GM21360 (cell line): ENCODE results near the gene EIF5.

Source experiments
- ATAC-seq: cut with Tn5 transposase; IDR thresholded peaks from one replicate; pipeline ENCODE4 v1.9.1; 2021; ENCODE audit warnings: mild to moderate bottlenecking, moderate library complexity; ENCODE audit not compliant: unreplicated experiment

Gene EIF5

DNA sequence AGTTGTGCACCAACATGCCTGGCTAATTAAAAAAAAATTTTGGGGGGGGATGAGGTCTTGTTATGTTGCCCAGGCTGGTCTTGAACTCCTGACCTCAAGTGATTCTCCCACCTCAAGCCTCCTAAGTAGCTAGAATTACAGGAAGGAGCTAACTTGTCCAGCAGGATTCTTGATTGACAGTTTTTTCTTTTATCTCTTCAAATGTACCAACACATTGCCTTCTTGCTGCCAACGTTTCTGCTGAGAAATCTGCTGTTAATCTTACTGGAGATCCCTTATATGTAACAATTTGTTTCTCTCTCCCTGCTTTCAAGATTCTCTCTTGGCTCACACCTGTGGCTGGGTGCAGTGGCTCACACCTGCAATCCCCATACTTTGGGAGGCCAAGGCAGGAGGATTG is 28.7 kb downstream of the EIF5 start:
- ATAC-seq = no peak

DNA sequence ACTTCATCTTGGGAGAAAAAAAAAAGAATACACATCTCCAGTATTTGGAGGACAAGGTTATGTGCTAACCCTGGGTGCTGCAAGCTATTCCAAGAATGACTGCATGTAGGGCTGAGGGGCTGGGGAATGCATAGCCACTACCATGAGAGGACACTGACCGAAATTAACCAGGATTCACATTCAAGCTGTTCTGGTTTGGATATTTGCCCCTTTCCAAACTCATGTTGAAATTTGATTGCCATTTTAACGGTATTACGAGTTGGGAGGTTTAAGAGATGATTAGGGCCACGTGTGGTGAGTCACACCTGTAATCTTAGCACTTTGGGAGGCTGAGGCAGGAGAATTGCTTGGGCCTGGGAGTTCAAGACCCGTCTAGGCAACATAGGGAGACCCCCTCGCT is 32.7 kb downstream of the EIF5 start:
- no peak for ATAC-seq

DNA sequence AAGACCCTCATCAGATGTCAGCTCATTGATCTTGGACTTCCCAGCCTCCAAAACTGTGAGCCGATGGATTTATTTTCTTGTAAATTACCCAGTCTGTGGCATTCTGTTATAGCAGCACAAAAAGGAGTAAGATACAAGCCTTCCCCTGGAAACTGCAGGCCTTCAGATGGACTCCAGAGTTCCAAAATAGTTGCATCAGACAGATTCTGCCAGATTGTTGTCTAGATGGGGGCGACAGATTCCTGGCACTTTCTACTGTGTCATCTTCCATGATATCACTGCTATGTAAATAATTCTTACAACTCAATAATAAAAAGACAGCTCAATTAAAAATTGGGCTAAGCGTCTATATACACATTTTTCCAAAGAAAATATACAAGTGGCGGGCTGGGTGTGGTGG is 34.0 kb downstream of the EIF5 start:
- no peak for ATAC-seq

DNA sequence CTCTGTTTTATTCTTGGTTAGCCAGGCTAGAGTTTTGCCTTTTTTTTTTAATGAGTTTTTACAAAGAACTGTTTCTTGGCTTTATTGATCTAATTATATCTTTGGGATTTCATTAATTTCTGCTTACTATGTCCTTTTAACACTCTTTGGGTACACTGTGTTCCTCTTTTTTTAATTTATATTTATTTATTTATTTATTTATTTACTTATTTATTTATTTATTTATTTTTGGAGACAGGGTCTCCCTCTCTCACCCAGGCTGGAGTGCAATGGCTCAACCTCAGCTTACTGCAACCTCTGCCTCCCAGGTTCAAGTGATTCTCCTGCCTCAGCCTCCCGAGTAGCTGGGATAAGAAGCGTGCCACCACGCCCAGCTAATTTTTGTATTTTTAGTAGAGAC is 36.0 kb downstream of the EIF5 start:
- no peak for ATAC-seq

DNA sequence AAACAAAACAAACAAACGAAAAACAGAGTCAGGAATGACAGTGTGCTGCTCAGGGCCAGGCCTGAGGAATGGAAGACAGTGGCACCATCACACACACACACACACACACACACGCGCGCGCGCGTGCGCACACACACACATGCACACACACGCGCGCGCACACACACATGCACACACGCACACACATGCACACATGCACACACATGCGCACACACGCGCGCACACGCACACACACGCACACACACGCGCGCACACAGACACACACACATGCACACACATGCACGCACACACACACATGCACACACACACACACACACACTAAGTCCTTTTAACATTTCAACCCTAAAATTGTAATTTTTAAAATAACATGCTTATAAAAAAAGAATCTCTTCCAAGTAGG is 38.0 kb downstream of the EIF5 start:
- ATAC-seq = no peak

DNA sequence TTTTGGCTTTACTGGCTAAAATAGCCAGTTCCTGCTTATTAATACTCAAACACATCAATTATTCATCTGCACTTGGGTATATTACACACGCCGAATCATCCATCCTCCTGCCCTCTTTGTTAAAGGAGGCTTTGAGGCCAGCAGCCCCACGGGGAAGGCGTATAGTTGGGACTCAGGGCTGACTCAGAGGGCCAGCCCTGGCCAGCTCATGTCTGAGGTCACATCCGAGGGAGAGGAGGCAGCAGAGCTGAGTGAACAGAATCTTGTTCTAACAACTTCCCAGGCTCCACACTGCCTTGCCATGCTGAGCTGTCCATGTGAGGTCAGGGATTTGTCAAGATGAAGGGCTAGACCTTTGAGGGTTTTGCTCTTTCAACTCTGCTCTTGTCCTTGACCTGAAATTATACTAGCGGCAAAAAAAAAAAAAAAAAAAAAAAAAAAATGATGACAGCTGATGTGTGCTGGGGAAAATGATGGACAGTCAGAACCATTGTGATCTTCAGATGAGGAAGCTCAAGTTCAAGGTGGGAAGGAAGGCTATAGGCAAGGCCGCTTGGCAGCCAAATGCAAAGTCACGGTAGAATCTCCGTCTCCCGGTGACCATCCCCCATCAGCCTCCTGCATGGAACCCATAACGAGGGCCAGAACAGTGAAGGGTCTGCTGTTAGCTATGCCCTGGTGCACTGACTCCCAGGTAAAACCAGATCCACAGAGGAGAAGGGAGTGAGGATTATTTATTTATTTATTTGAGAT is 38.7 kb downstream of the EIF5 start:
- no peak for ATAC-seq

DNA sequence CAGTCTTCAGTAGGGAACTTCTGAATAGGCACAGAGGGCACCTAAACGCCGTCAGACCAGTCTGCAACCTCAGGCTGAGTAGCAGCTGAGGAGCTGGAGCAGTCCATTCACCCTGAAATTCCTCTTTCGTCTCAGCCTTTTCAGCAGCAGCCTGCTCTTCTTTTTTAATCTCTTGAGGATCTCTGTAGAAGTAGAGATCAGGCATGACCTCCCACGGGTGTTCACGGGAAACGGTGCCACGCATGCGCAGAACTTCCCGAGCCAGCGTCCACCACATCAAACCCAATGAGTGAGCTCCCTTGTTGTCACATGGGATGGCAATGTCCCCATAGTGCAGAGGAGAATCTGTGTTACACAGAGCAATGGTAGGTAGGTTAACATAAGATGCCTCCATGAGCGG is 40.1 kb downstream of the EIF5 start:
- ATAC-seq = no peak

DNA sequence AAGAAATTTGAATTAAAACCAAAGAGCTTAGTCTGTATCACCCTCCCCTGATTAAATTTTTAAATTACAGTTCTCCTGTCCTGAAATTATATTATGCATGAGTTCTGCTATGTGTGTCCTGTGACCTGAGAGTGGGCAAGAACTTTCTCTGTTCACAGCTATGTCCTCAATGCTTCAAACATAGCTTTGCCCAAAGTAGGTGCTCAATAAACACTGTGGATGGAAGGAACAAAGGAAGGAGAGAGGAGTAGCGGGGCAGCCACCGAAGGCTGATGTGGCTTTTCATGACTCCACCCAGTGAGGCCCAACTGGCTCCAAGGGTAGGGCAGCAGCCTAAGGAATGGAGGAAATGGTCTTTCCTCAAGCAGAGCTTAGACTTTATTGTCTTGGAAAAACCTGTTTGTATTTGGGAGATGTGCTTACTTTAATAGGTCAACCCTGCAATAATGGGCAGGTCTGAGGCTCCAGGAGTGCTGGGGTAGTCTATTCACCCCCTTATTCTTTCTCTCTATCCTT is 43.5 kb downstream of the EIF5 start:
- ATAC-seq = no peak

DNA sequence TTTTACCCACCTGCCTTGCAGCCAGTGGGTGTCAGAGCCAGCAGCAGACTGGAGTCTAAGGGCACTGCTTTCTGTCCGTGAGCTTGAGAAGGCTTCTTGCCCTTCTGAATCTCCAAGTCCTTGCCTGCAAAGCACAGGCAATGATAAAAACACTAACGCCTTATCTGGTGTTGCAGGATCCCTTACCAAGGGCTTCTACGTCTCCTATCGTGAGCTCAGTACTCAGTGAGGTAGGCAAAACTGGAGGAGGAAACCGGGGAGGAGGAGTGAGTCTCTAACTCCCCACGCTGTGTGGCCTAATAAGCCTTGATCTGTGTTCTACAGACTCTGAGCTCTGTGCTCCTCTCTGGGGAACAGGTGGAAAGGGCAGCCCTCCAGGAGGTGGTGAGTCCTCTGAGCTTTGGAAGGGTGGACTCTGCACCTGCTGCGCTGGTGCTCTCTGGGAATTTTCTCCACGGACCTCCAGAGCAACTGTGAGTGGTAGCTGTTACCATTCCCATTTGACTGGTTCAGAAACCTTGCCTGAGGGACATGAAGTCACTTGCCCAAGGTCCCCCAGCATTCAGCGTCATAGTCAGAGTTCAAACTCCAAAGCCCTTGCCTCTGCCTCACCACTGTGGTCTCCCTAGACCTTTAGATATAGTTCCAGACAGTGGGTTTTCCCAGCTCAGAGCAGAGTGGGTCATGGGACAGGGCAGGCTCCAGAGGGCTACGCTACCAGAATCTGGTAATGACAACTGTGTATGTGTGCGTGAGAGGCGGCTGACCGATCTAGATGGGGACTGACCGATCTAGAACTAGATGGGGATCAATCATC is 44.2 kb downstream of the EIF5 start:
- no peak for ATAC-seq

DNA sequence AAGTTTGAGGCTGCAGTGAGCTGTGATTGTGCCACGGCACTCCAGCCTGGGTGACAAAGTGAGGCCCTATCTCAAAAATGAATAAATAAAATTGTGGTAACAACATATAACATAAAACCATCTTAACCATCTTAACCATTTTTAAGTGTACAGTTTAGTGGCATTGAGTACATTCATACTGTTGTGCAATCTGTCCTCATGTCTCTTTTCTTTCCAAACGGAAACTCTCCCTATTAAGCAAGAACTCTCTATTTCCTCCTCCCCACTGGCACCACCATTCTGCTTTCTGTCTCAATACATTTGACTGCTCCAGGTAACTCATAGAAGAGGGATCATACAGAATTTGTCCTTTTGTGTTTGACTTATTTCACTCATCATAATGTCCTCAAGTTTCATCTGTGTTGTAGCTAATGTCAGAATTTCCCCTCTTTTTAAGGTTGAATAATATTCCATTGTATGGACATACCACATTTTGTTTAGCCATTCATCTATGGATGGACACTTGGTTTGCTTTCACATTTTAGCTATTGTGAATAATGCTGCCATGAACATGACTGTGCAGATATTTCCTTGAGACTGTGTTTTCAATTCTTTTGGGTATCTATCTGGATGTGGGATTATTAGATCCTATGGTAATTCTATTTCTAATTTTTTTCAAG is 46.8 kb downstream of the EIF5 start:
- no peak for ATAC-seq

DNA sequence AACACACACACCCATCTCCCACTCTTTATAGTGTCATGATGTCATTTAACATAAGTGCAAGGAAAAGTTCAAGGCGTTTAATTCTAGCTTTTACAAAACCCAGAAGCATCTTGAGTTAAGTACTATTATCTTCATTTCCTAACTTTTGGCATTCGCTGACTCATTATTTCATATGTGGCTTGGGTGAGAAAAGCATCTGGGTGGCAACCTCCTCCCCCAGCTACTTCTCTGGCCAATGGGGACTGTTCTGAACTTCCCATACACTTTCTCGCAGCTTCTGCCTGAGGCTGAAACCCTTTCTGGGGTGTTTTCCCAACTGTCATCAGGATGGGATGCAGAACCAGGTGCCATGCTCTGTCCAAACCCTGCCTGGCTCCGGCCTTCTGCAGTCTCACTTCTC is 48.3 kb downstream of the EIF5 start:
- ATAC-seq = no peak

DNA sequence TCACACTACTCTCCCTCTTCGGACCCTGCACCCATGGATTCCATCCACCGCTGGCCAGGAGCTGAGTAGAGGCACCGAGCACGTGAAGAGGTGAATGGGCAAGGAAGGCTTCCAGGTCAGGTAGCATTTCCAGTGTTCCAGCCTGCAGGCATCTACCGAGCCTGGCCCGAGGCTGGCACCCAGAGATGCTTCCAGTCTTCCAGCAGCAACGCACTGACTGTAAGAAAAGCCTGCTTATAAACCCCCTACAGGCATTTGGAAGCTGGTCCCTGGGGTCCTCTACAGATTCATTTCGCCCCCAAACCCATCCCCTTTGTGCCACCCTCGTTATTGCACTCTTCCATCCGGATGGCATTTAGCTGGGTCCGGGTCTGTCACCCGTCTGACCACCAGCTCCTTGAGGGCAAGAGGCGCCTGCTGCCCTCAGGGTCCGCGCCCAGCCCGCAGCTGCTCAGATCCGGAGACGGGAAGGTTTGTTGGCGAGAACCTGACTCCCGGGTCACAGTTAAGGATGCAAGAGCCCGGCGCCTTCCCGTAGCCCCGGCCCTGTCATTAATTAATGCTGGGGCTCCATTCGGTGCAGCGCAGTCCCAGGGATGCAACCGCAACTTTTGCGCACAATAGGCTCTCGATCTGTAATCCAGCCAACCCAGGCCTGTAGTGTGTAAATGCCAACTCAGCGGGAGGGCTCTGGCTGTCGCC is 50.6 kb downstream of the EIF5 start:
- ATAC-seq = no peak

DNA sequence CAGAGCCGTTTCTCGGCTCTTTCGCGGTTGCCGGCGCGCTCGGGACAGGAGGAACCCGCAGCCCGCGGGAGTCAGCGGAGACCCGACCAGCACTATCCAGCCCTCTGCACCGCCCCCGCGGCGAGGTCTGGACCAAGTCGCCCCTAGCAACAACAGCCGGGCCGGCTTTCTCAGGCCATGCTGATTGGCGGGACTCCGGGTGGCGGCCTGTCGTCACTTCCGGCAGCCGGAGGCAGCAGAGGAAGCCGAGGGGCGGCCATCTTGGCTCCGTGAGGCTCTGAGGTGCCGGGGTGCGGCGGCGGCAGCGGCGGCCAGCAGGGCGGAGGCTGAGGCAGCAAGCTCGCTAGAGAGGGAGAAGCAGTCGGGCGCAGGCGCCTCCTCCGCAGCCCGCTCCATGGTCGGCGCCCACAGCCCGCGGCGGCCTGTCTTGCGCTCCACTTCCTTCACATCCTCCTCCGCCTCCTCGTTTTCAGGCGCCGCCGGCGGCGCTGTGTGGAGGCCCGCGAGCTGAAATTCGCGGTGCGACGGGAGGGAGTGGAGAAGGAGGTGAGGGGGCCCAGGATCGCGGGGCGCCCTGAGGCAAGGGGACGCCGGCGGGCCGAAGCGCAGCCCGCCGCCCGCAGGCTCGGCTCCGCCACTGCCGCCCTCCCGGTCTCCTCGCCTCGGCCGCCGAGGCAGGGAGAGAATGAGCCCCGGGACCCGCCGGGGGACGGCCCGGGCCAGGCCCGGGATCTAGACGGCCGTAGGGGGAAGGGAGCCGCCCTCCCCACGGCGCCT is 51.3 kb downstream of the EIF5 start, which contains the start of gene MARK3:
TSS of gene MARK3 (plus strand) at position 264 of the 777 bp plus-strand sequence. CDS start 615 bp downstream, outside the sequence.
- ATAC-seq = peak; percentile 87

DNA sequence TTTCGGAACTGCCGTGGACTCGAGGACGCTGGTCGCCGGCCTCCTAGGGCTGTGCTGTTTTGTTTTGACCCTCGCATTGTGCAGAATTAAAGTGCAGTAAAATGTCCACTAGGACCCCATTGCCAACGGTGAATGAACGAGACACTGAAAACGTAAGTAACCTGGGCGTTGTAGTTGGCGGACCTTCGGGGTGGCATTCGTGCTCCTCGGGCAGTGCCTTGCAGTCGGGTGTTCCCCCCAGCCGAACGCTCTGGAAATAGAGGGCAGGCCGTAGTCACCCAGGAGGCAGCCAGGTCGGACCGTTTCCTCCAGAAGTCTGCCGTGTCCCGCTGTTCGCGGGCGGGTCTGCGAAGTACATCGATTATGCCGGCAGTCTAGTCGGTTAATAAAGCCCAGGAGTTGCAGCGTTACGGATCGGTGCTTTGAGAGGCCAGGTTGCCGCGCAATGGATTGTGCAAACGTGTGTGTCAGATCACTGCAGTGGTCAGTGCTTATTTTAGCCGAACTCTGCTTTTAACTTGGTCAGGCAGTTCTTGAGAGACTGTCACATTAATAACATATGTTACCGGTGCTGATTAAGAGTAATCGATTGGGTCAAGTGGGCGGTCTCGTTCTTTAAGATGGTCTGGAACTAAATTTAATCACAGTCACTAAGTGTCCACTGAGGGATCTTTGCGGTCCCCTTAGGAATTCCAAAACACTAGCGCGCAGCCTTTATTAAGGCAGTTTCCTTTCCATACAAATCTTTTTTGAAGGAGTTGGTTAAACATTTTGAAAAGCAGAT is 52.1 kb downstream of the EIF5 start:
- ATAC-seq = peak; percentile 6

DNA sequence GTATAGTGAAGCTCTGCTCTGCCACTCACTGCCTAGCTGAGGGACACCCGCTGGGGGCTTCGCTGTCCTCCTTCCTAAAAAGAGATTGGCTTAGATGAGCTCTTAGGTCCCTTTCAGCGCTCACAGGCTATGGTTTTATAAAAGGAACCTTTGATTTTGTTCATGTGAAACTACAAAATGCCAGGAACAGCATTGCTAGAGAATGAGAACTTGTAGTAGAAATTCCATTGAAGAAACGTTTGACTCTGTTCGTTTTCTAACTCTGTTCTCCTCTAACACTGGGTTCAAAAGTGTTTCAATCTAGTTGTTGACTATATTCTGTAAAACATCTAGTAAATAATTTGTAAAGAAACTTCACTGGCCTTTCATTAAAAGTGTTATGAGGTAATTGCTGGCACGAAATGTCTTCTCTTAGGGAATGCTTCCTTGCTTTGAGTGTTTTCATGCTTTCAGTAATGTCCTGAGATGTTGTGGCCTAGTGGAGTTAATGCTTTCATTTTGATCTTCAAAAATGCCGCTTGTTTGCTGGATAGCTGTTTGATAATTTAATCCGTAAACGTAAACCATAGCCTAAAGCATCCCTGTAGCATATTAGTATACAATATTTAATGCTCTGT is 52.8 kb downstream of the EIF5 start:
- ATAC-seq = no peak

DNA sequence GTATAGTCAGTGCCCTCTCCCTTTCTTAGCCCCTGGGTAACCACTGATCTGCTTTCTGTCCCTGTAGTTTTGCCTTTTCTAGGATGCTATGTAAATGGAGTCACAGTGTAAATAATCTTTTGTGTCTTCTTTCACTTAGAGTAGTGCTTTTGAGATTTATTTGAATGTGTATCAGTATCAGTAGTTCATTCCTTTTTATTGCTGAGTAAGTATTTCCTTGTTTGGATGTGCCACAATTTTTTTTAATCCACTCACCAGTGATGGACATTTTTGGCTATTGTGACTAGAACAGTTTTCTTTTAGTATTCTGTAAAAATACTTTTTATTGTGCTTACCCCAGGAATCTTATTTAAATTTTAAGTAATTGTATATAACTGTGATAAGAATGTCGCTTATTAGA is 54.6 kb downstream of the EIF5 start:
- ATAC-seq = no peak

DNA sequence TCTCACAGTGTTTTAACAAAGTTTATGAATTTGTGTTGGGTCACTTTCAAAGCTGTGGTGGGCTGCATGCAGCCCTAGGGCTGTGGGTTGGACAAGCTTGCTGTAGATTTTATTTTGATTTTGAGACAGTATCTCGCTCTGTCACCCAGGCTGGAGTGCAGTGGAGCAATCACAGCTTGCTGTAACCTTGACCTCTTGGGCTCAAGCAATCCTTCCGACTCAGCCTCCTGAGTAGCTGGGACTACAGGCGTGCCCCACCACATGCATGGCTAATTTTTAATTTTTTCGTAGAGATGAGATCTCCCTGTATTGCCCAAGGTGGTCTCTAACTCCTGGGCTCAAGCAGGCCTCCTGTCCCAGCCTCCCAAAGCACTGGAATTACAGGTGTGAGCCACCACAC is 56.6 kb downstream of the EIF5 start:
- no peak for ATAC-seq

DNA sequence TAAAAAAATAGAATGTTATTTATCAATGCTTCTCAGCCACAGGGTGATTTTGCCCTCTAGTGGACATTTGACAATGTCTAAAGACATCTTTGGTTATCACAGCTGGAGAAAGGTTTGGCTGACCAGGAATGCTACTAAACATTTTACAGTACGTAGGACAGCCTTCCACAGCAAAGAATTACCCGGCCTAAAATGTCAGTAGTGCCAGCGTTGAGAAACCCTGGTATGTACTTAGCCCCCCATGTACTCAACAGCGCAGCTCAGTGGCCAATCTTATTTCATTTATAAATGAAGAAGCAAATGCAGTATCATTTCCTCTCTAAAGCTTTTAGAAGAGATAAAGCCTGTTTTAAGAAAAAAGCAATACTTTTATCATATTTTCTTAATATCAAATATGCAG is 57.0 kb downstream of the EIF5 start:
- no peak for ATAC-seq

DNA sequence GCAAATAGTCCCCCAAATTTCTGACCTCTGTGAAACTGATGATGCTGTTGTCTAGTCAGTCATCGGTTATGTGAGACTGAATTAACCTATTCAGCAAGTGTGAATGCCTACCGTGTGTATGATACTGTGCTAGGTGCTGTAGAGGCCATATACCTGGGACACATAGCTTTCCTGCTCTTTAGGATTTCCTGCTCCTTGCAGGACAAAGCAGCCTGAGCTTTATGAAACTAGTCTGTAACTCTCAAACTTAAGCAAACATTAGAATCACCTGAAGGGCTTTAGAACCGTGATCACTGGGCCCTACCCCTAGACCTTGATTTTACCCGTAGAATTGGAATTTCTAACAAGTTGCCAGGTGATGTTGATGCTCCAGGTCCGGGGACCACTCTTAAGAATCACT is 58.1 kb downstream of the EIF5 start:
- ATAC-seq = no peak
